ENCODE results near the gene GART. TPM values are rescaled to one million over a fixed set of nuclear protein-coding genes. Genes with fewer than 3 reads are reported as not detected.

Gene GART
- total and polyA plus RNA-seq, 10 of the 15 experiments (the other 5 are each of a cell fraction or from before 2014, with no cell fraction given), result 44.7 to 178 (median 106) TPM

DNA sequence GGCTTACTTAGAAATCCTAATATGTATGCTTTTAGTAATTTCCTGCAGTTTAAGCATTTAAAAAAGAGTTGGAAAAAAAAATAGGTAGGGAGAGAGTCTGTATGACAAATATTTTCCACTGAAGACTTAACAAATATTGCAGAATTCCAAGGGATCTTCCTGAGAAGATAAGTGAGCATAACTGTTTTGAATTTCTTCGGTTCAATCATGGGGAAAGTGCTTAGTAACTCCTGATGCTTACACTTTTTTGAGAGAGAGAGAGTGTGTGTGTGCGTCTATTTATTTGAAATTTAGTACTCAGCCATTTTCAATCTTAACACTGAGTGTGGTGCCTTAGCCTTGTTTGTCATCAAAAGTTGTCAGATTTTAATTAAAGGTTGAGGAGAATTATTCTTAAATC lies 19.5 kb upstream of the GART start:
- Histone ChIP-seq H3K9ac (ENCODE audit: control insufficient read depth, insufficient read depth, low read length) (no peak overlapping the region), H3K36me3 (ENCODE audit: control insufficient read depth in 2 of 2, insufficient read depth in 2 of 2, low read length in 1 of 2) (peaks cover 14 to 30% of the 10 kb centered on the region in 2 experiments), H4K20me1 (ENCODE audit: control insufficient read depth, insufficient read depth) (no peaks in the 10 kb centered on the region), H3K9me3 (replicated peaks; ENCODE audit: control insufficient read depth, insufficient read depth, low read length) (no peaks in the 10 kb centered on the region), H3K4me1 (ENCODE audit: control insufficient read depth, insufficient read depth, low read length) (no peaks in the 10 kb centered on the region), H3K4me3 (no peak overlapping the region), H3K79me2 (ENCODE audit: control insufficient read depth, insufficient read depth, low read length) (peaks cover 13% of the 10 kb centered on the region), H3K27me3 (replicated peaks in 1 of 2; ENCODE audit: control insufficient read depth in 2 of 2, insufficient read depth in 2 of 2, low read length in 1 of 2) (no peaks in the 10 kb centered on the region), H2AFZ (ENCODE audit: control insufficient read depth, low read depth, low read length) (no peak overlapping the region), H3K27ac (ENCODE audit: control insufficient read depth, insufficient read depth) (no peak overlapping the region), H3K4me2 (ENCODE audit: control insufficient read depth, insufficient read depth) (no peak overlapping the region)
- 100% methylated on average over 2 of the region's 2 CpGs for WGBS (ENCODE audit: insufficient coverage, insufficient replicate concordance, low lambda C conversion rate, missing lambda C conversion rate)
- intact Hi-C loops (cut with micrococcal nuclease; ENCODE audit: unreplicated experiment) (no loop called here), in situ Hi-C loops (cut with MboI) (no loop called here)
- TF ChIP-seq KDM1A (IDR thresholded peaks at IDR 0.05; ENCODE audit: borderline replicate concordance) (no peak), BCLAF1 (IDR thresholded peaks at IDR 0.05) (no peak), ZNF207 (IDR thresholded peaks at IDR 0.05; ENCODE audit: borderline replicate concordance) (no peak)
- FAIRE-seq, result no peak
- ChIA-PET SMC1A (ENCODE audit: uncharacterized antibody, unreplicated experiment) (interaction anchor here (0.5 kb wide), 1 partner anchor 100 kb away, joined by 3 read pairs; no protein-coding TSS in a partner anchor), POLR2A (interaction anchor here (0.6 kb wide), 1 partner anchor 39 kb away, joined by 5 read pairs; no protein-coding TSS in a partner anchor), RAD21 (ENCODE audit: unreplicated experiment) (interaction anchor here (0.8 kb wide), 1 partner anchor 23 kb away, joined by 3 read pairs; no protein-coding TSS in a partner anchor), CTCF (no interaction called here)
- BruUV-seq (replicated peaks), result no TSS peak
- no peak for ATAC-seq
- no peak for DNase-seq (ENCODE audit: low read depth, low spot score)

- POLR2A ChIA-PET, result no interaction called here
- H3K4me1 ChIP-seq (ENCODE audit: control insufficient read depth, insufficient read depth, low read length), result no peaks in the 10 kb centered on the region
- CTCF ChIA-PET, result no interaction called here
- no peak for DNase-seq (ENCODE audit: low read depth, low spot score)
- H4K20me1 ChIP-seq (ENCODE audit: control insufficient read depth, insufficient read depth), result no peaks in the 10 kb centered on the region
- H2AFZ ChIP-seq (ENCODE audit: control insufficient read depth, low read depth, low read length), result no peak overlapping the region
- BruUV-seq (replicated peaks), result no TSS peak
- ATAC-seq, result no peak; the same call in 2 of the 3 replicates
- H3K4me3 ChIP-seq, result no peak overlapping the region
- no peak for FAIRE-seq
- intact Hi-C loops (cut with micrococcal nuclease; ENCODE audit: unreplicated experiment), result no loop called here
- SMC1A ChIA-PET (ENCODE audit: uncharacterized antibody, unreplicated experiment), result interaction anchor here (0.5 to 1.7 kb wide), 2 partner anchors 13 to 100 kb away, joined by 3 to 6 read pairs; no protein-coding TSS in a partner anchor
- RAD21 ChIA-PET (ENCODE audit: unreplicated experiment), result no interaction called here
- H3K27ac ChIP-seq (ENCODE audit: control insufficient read depth, insufficient read depth), result no peak overlapping the region
- peaks cover 15% of the 10 kb centered on the region for H3K79me2 ChIP-seq (ENCODE audit: control insufficient read depth, insufficient read depth, low read length)
- in situ Hi-C loops (cut with MboI), result no loop called here
- H3K4me2 ChIP-seq (ENCODE audit: control insufficient read depth, insufficient read depth), result no peak overlapping the region
- H3K9ac ChIP-seq (ENCODE audit: control insufficient read depth, insufficient read depth, low read length), result no peak overlapping the region
- TF ChIP-seq POLR2AphosphoS5 (IDR thresholded peaks at IDR 0.05; ENCODE audit: low read length) (peak; percentile 37; the same call in 1 of the 2 replicates), NR2C2 (IDR thresholded peaks at IDR 0.05; ENCODE audit: borderline replicate concordance, control insufficient read depth, insufficient read length, low read depth) (no peak), ZNF622 (IDR thresholded peaks at IDR 0.05) (no peak)
- H3K27me3 ChIP-seq (replicated peaks in 1 of 2; ENCODE audit: control insufficient read depth in 2 of 2, insufficient read depth in 2 of 2, low read length in 1 of 2), result no peaks in the 10 kb centered on the region
- no peaks in the 10 kb centered on the region for H3K9me3 ChIP-seq (replicated peaks; ENCODE audit: control insufficient read depth, insufficient read depth, low read length)
- peaks cover 14 to 30% of the 10 kb centered on the region in 2 experiments for H3K36me3 ChIP-seq (ENCODE audit: control insufficient read depth in 2 of 2, insufficient read depth in 2 of 2, low read length in 1 of 2)
Measured at GRCh38 chr21:33560965-33561364, 19.0 kb upstream of the GART start.

Measured in GM12878 (cell line).